ENCODE data around the gene XPNPEP1.

DNA sequence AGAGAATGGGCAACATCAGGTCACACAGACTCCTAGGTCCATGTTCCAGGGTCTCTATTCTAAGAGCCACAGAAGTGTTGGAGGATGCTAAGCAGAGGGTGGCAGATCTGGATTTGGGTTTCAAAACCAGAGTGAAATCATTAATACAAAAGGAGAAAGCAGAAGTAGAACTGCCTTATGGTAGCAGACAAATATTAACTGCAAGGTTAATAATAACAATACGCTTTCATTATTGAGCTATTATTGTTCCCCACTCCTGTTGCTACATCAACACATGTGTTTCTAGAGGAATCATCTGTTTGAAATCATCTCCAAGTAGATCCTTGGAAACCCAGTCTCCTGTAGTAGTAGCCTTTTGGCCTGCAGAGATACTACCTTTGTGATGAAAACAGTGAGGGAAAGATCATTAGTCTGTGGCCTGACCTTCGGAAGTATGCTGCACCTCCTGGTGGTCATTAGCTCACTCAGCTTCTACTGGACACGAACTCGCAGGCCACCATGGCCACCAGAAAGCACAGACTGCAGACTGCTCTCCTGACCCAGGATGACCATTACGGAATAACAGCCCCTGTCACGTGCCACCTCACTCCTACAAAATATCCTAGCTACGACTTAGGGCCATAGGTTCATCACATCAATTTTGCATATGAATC is 84.6 kb downstream of the XPNPEP1 start:
- TF ChIP-seq, protein P1, sequence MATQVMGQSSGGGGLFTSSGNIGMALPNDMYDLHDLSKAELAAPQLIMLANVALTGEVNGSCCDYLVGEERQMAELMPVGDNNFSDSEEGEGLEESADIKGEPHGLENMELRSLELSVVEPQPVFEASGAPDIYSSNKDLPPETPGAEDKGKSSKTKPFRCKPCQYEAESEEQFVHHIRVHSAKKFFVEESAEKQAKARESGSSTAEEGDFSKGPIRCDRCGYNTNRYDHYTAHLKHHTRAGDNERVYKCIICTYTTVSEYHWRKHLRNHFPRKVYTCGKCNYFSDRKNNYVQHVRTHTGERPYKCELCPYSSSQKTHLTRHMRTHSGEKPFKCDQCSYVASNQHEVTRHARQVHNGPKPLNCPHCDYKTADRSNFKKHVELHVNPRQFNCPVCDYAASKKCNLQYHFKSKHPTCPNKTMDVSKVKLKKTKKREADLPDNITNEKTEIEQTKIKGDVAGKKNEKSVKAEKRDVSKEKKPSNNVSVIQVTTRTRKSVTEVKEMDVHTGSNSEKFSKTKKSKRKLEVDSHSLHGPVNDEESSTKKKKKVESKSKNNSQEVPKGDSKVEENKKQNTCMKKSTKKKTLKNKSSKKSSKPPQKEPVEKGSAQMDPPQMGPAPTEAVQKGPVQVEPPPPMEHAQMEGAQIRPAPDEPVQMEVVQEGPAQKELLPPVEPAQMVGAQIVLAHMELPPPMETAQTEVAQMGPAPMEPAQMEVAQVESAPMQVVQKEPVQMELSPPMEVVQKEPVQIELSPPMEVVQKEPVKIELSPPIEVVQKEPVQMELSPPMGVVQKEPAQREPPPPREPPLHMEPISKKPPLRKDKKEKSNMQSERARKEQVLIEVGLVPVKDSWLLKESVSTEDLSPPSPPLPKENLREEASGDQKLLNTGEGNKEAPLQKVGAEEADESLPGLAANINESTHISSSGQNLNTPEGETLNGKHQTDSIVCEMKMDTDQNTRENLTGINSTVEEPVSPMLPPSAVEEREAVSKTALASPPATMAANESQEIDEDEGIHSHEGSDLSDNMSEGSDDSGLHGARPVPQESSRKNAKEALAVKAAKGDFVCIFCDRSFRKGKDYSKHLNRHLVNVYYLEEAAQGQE (IDR thresholded peaks at IDR 0.05; ENCODE audit: low read depth, low read length), result no peak
- TF ChIP-seq CTCF (IDR thresholded peaks at IDR 0.05), result no peak

Measured in SK-N-SH (cell line).